ENCODE results near the gene TECTA.

The TECTA gene

GRCh38 chr11:121100943-121101342, at the start of gene TECTA:
Gene TECTA (plus strand): TSS chr11:121101243. CDS start chr11:121102666, 1,423 bp downstream.
- FAIRE-seq, result no peak

GRCh38 chr11:121053244-121053643, 47.8 kb upstream of the TECTA start:
- FAIRE-seq (no peak), DNase-seq (ENCODE audit: low spot score) (no peak)

More at GRCh38 chr11:121100943-121101342, at the start of gene TECTA:
- no peak for DNase-seq (ENCODE audit: low spot score)

GRCh38 chr11:121054266-121054665, 46.8 kb upstream of the TECTA start:
- FAIRE-seq, result no peak
- no peak for DNase-seq (ENCODE audit: low spot score)

- FAIRE-seq (no peak), DNase-seq (ENCODE audit: low spot score) (no peak)
Observed at GRCh38 chr11:121055076-121055475, 46.0 kb upstream of the TECTA start.

- FAIRE-seq (no peak), DNase-seq (ENCODE audit: low spot score) (no peak)
Observed at GRCh38 chr11:121057922-121058321, 43.1 kb upstream of the TECTA start.

GRCh38 chr11:121058941-121059340, 42.1 kb upstream of the TECTA start:
- no peak for DNase-seq (ENCODE audit: low spot score)
- FAIRE-seq, result no peak

- DNase-seq (ENCODE audit: low spot score), result no peak
- FAIRE-seq, result no peak
Observed at GRCh38 chr11:121059605-121060004, 41.4 kb upstream of the TECTA start.

- FAIRE-seq (no peak), DNase-seq (ENCODE audit: low spot score) (peak; percentile 1)
Observed at GRCh38 chr11:121063728-121064127, 37.3 kb upstream of the TECTA start.

- no peak for FAIRE-seq
- no peak for DNase-seq (ENCODE audit: low spot score)
Observed at GRCh38 chr11:121066623-121067022, 34.4 kb upstream of the TECTA start.

GRCh38 chr11:121067026-121067425, 34.0 kb upstream of the TECTA start:
- DNase-seq (ENCODE audit: low spot score), result no peak
- FAIRE-seq, result no peak

- DNase-seq (ENCODE audit: low spot score), result no peak
- no peak for FAIRE-seq
Observed at GRCh38 chr11:121067453-121067852, 33.6 kb upstream of the TECTA start.

GRCh38 chr11:121067962-121068647, 32.9 kb upstream of the TECTA start:
- FAIRE-seq, result no peak
- DNase-seq (ENCODE audit: low spot score), result no peak

GRCh38 chr11:121068787-121069186, 32.3 kb upstream of the TECTA start:
- DNase-seq (ENCODE audit: low spot score) (no peak), FAIRE-seq (no peak)

GRCh38 chr11:121070951-121071845, 29.8 kb upstream of the TECTA start:
- FAIRE-seq (no peak), DNase-seq (ENCODE audit: low spot score) (no peak)

GRCh38 chr11:121071846-121072450, 29.1 kb upstream of the TECTA start:
- DNase-seq (ENCODE audit: low spot score), result no peak
- no peak for FAIRE-seq

- no peak for FAIRE-seq
Observed at GRCh38 chr11:121081321-121081720, 19.7 kb upstream of the TECTA start.

GRCh38 chr11:121082219-121082618, 18.8 kb upstream of the TECTA start:
- DNase-seq (ENCODE audit: low spot score) (no peak), FAIRE-seq (no peak)

More at GRCh38 chr11:121081321-121081720, 19.7 kb upstream of the TECTA start:
- no peak for DNase-seq (ENCODE audit: low spot score)

- no peak for FAIRE-seq
Observed at GRCh38 chr11:121082670-121083069, 18.4 kb upstream of the TECTA start.

GRCh38 chr11:121086866-121087265, 14.2 kb upstream of the TECTA start:
- no peak for FAIRE-seq
- DNase-seq (ENCODE audit: low spot score), result no peak

More at GRCh38 chr11:121082670-121083069, 18.4 kb upstream of the TECTA start:
- DNase-seq (ENCODE audit: low spot score), result peak; percentile 7

GRCh38 chr11:121089566-121089965, 11.5 kb upstream of the TECTA start:
- FAIRE-seq, result no peak
- DNase-seq (ENCODE audit: low spot score), result no peak

GRCh38 chr11:121090145-121090721, 10.8 kb upstream of the TECTA start:
- FAIRE-seq (no peak), DNase-seq (ENCODE audit: low spot score) (no peak)
